ENCODE results near the gene ZFAND6.

The ZFAND6 gene

GRCh38 chr15:80138961-80139360 lies 79.5 kb downstream of the ZFAND6 start:
- Histone ChIP-seq H3K36me3 (ENCODE audit: insufficient read depth, low read length) (0 out of 2 replicates have a peak, but pooled peaks cover 6% of the 10 kb centered on the region), H3K27ac (ENCODE audit: low read depth, low read length) (no peak overlapping the region), H3K79me2 (ENCODE audit: control insufficient read depth, insufficient read depth, low read length, unreplicated experiment) (no peaks in the 10 kb centered on the region), H3K4me1 (ENCODE audit: control insufficient read depth, insufficient read depth, low read length, unreplicated experiment) (no peaks in the 10 kb centered on the region), H3K4me3 (ENCODE audit: low read depth, low read length) (no peak overlapping the region), H2AFZ (ENCODE audit: low read length, unreplicated experiment) (no peak overlapping the region), H3K27me3 (ENCODE audit: insufficient read depth, low read length) (no peaks in the 10 kb centered on the region)

GRCh38 chr15:80140909-80141308 lies 81.4 kb downstream of the ZFAND6 start:
- no peaks in the 10 kb centered on the region for H3K27me3 ChIP-seq (ENCODE audit: insufficient read depth, low read length)
- no peak overlapping the region for H3K27ac ChIP-seq (ENCODE audit: low read depth, low read length)
- H3K79me2 ChIP-seq (ENCODE audit: control insufficient read depth, insufficient read depth, low read length, unreplicated experiment), result no peaks in the 10 kb centered on the region
- H2AFZ ChIP-seq (ENCODE audit: low read length, unreplicated experiment), result no peak overlapping the region
- no peaks in the 10 kb centered on the region for H3K4me1 ChIP-seq (ENCODE audit: control insufficient read depth, insufficient read depth, low read length, unreplicated experiment)
- H3K36me3 ChIP-seq (ENCODE audit: insufficient read depth, low read length), result no peaks in the 10 kb centered on the region
- H3K4me3 ChIP-seq (ENCODE audit: low read depth, low read length), result no peak overlapping the region

DNA sequence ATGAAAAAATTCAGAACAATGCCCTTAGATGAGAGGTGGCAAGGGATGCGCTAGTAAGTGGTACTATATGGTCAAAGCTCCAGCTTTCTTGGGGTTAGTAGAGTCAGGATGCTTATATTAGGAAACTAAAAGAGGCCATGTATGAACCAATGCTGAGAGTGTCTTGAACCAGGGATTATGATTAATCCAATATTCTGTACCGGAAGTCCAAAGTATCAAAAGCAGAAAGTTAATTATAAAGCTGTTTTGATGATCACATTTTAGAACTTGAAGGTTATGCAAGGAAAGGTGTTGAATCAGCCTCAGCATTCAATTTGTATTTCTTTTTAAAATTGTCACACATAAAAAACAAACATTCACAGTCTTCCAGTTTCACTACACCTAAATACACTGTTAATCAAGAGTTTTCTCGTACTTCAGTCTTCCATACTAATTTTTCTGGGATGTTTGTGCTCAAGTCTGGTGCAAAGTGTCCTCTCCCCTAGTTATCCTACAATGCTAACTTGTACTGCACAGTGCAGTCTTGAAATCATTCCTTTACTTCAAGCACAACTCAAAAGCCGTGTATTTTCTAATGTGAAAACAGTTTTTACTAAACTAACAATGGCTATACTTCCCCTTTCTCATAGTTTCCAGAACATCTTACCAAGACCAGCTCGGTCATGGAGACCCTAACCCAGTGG lies 82.6 kb downstream of the ZFAND6 start:
- Histone ChIP-seq H3K27ac (ENCODE audit: low read depth, low read length) (no peak overlapping the region), H3K27me3 (ENCODE audit: insufficient read depth, low read length) (no peaks in the 10 kb centered on the region), H3K4me1 (ENCODE audit: control insufficient read depth, insufficient read depth, low read length, unreplicated experiment) (no peaks in the 10 kb centered on the region), H3K4me3 (ENCODE audit: low read depth, low read length) (no peak overlapping the region), H2AFZ (ENCODE audit: low read length, unreplicated experiment) (no peak overlapping the region), H3K36me3 (ENCODE audit: insufficient read depth, low read length) (no peaks in the 10 kb centered on the region), H3K79me2 (ENCODE audit: control insufficient read depth, insufficient read depth, low read length, unreplicated experiment) (no peaks in the 10 kb centered on the region)

- Histone ChIP-seq H3K36me3 (ENCODE audit: insufficient read depth, low read length) (no peaks in the 10 kb centered on the region), H3K27ac (ENCODE audit: low read depth, low read length) (no peak overlapping the region), H3K4me3 (ENCODE audit: low read depth, low read length) (no peak overlapping the region), H3K27me3 (ENCODE audit: insufficient read depth, low read length) (no peaks in the 10 kb centered on the region), H3K79me2 (ENCODE audit: control insufficient read depth, insufficient read depth, low read length, unreplicated experiment) (no peaks in the 10 kb centered on the region), H3K4me1 (ENCODE audit: control insufficient read depth, insufficient read depth, low read length, unreplicated experiment) (no peaks in the 10 kb centered on the region), H2AFZ (ENCODE audit: low read length, unreplicated experiment) (no peak overlapping the region)
Observed at GRCh38 chr15:80142646-80143045, 83.2 kb downstream of the ZFAND6 start.

GRCh38 chr15:80151148-80151547 lies 91.7 kb downstream of the ZFAND6 start:
- H3K36me3 ChIP-seq (ENCODE audit: insufficient read depth, low read length), result no peaks in the 10 kb centered on the region
- no peak overlapping the region for H3K27ac ChIP-seq (ENCODE audit: low read depth, low read length)
- H3K4me3 ChIP-seq (ENCODE audit: low read depth, low read length), result no peak overlapping the region
- H3K4me1 ChIP-seq (ENCODE audit: control insufficient read depth, insufficient read depth, low read length, unreplicated experiment), result peaks cover 13% of the 10 kb centered on the region
- no peaks in the 10 kb centered on the region for H3K27me3 ChIP-seq (ENCODE audit: insufficient read depth, low read length)
- no peak overlapping the region for H2AFZ ChIP-seq (ENCODE audit: low read length, unreplicated experiment)
- no peaks in the 10 kb centered on the region for H3K79me2 ChIP-seq (ENCODE audit: control insufficient read depth, insufficient read depth, low read length, unreplicated experiment)

GRCh38 chr15:80151576-80151975 lies 92.1 kb downstream of the ZFAND6 start:
- H3K27me3 ChIP-seq (ENCODE audit: insufficient read depth, low read length), result no peaks in the 10 kb centered on the region
- no peak overlapping the region for H3K27ac ChIP-seq (ENCODE audit: low read depth, low read length)
- no peak overlapping the region for H3K4me3 ChIP-seq (ENCODE audit: low read depth, low read length)
- H3K4me1 ChIP-seq (ENCODE audit: control insufficient read depth, insufficient read depth, low read length, unreplicated experiment), result peaks cover 13% of the 10 kb centered on the region
- no peaks in the 10 kb centered on the region for H3K79me2 ChIP-seq (ENCODE audit: control insufficient read depth, insufficient read depth, low read length, unreplicated experiment)
- no peak overlapping the region for H2AFZ ChIP-seq (ENCODE audit: low read length, unreplicated experiment)
- no peaks in the 10 kb centered on the region for H3K36me3 ChIP-seq (ENCODE audit: insufficient read depth, low read length)

DNA sequence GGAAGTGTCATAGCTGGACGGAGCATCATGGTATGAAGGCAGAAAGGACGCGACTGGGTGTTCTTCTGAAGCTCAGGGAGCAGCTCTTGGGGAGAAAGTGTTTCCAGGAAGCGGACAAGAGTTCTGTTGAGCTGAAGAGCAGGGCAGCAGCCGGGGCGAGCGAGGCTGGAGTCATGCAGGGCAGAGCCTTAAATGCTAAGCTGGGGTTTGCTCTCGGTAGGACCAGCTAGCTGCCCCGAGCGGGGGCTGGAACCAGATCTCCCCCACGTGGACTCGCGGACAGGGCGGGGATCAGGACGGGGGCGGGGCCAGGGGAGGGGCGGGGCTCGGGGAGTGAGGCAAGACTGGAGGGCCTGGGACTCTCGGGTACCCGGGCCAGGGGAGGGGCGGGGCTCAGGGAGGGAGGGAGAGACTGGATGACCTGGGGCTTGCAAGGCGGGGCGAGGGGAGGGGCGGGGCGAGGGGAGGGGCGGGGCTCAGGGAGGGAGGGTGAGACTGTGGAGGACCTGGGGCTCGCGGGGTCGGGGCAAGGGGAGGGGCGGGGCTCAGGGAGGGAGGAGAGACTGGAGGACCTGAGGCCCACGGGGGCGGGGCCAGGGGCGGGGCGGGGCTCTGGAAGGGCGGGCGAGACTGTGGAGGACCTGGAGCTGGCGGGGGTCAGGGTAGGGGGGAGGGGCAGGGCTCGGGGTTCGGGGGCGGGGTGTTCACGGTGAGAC lies 92.9 kb downstream of the ZFAND6 start:
- Histone ChIP-seq H2AFZ (ENCODE audit: low read length, unreplicated experiment) (peak overlapping the region; percentile 95), H3K27ac (ENCODE audit: low read depth, low read length) (no peak overlapping the region), H3K27me3 (ENCODE audit: insufficient read depth, low read length) (no peaks in the 10 kb centered on the region), H3K4me3 (ENCODE audit: low read depth, low read length) (peak overlapping the region; percentile 94), H3K79me2 (ENCODE audit: control insufficient read depth, insufficient read depth, low read length, unreplicated experiment) (no peaks in the 10 kb centered on the region), H3K36me3 (ENCODE audit: insufficient read depth, low read length) (no peaks in the 10 kb centered on the region), H3K4me1 (ENCODE audit: control insufficient read depth, insufficient read depth, low read length, unreplicated experiment) (peaks cover 13% of the 10 kb centered on the region)

- Histone ChIP-seq H2AFZ (ENCODE audit: low read length, unreplicated experiment) (peak within 1 kb of the TSS; percentile 95), H3K27me3 (ENCODE audit: insufficient read depth, low read length) (no peaks in the 10 kb centered on the region), H3K4me3 (ENCODE audit: low read depth, low read length) (peak within 1 kb of the TSS; percentile 94), H3K79me2 (ENCODE audit: control insufficient read depth, insufficient read depth, low read length, unreplicated experiment) (no peaks in the 10 kb centered on the region), H3K4me1 (ENCODE audit: control insufficient read depth, insufficient read depth, low read length, unreplicated experiment) (peaks cover 13% of the 10 kb centered on the region), H3K27ac (ENCODE audit: low read depth, low read length) (peak within 1 kb of the TSS; percentile 5; the same call in 1 of the 2 replicates), H3K36me3 (ENCODE audit: insufficient read depth, low read length) (no peaks in the 10 kb centered on the region)
Observed at GRCh38 chr15:80152896-80153876, 93.7 kb downstream of the ZFAND6 start, which contains the start of gene FAH. TSS of gene FAH (plus strand) at chr15:80152999. CDS start at chr15:80153055, 56 bp downstream.

GRCh38 chr15:80153900-80154299 lies 94.4 kb downstream of the ZFAND6 start:
- Histone ChIP-seq H3K27ac (ENCODE audit: low read depth, low read length) (peak overlapping the region; percentile 5; the same call in 1 of the 2 replicates), H3K4me3 (ENCODE audit: low read depth, low read length) (peak overlapping the region; percentile 94), H3K79me2 (ENCODE audit: control insufficient read depth, insufficient read depth, low read length, unreplicated experiment) (no peaks in the 10 kb centered on the region), H3K4me1 (ENCODE audit: control insufficient read depth, insufficient read depth, low read length, unreplicated experiment) (peaks cover 13% of the 10 kb centered on the region), H2AFZ (ENCODE audit: low read length, unreplicated experiment) (no peak overlapping the region), H3K27me3 (ENCODE audit: insufficient read depth, low read length) (no peaks in the 10 kb centered on the region), H3K36me3 (ENCODE audit: insufficient read depth, low read length) (no peaks in the 10 kb centered on the region)

- no peaks in the 10 kb centered on the region for H3K27me3 ChIP-seq (ENCODE audit: insufficient read depth, low read length)
- no peaks in the 10 kb centered on the region for H3K79me2 ChIP-seq (ENCODE audit: control insufficient read depth, insufficient read depth, low read length, unreplicated experiment)
- H3K4me3 ChIP-seq (ENCODE audit: low read depth, low read length), result peak overlapping the region; percentile 94; the same call in 1 of the 2 replicates
- no peak overlapping the region for H2AFZ ChIP-seq (ENCODE audit: low read length, unreplicated experiment)
- no peaks in the 10 kb centered on the region for H3K36me3 ChIP-seq (ENCODE audit: insufficient read depth, low read length)
- no peak overlapping the region for H3K27ac ChIP-seq (ENCODE audit: low read depth, low read length)
- peaks cover 14% of the 10 kb centered on the region for H3K4me1 ChIP-seq (ENCODE audit: control insufficient read depth, insufficient read depth, low read length, unreplicated experiment)
Observed at GRCh38 chr15:80154336-80154735, 94.9 kb downstream of the ZFAND6 start.

Data from ACC112 (cell line).